Endothelial cell of umbilical vein (primary cell): Measurements from ENCODE around the gene GC. TPM values are rescaled to one million over a fixed set of nuclear protein-coding genes. Genes with fewer than 3 reads are reported as not detected.
"Not testable (repeated sequence)": the region's sequence is repeated elsewhere in the genome, so short reads cannot be mapped to it uniquely, and the experiment has no call there.

Experiments used
- BruUV-seq: library from RNA; stranded (reverse); fragments of 400-500 nt; replicated peaks from 2 replicates; lab custom pipeline; 2021; lab: Mats Ljungman, UMichigan
- CTCF ChIA-PET: fragments of 300-600, 350-600 bp; sonication (Branson Sonifier 250); formaldehyde crosslinking; loops from one replicate; lab custom pipeline; 2021; ENCODE audit warnings: antibody characterized with exemption, inconsistent platforms; lab: Charles Lee
- POLR2A ChIA-PET: fragments of 300-600, 350-600 bp; sonication (Branson Sonifier 250); formaldehyde crosslinking; loops from one replicate; lab custom pipeline; 2021; ENCODE audit warnings: antibody characterized with exemption, inconsistent platforms; lab: Charles Lee
- DNase-seq: peaks from one replicate; pipeline ENCODE4 v3.0.0-alpha.2; 2011; ENCODE audit warnings: low read depth, low spot score
- FAIRE-seq: peaks from 2 replicates; lab custom pipeline; 2011; peaks lifted over from hg19 to GRCh38; lab: Jason Lieb, UNC
- H2AFZ ChIP-seq: 2 replicates; pipeline ENCODE4 v1.6.0; 2012; ENCODE audit warnings: low read depth, low read length, control low read depth, inconsistent platforms
- H3K27ac ChIP-seq: 2 replicates; pipeline ENCODE4 v1.5.1; 2011; ENCODE audit warnings: low read depth, mild to moderate bottlenecking, control low read depth, low read length, moderate library complexity; ENCODE audit not compliant: insufficient read depth
- H3K27me3 ChIP-seq, 2 experiments: 2 replicates each; pipeline versions ENCODE4 v1.6.0 to v1.6.1; 2011; ENCODE audit warnings: low read length in 2 of 2, mixed read lengths in 1 of 2; ENCODE audit not compliant: control insufficient read depth in 2 of 2, insufficient read depth in 2 of 2
- H3K36me3 ChIP-seq, 2 experiments: 2 replicates in 1 of 2; 3 replicates in 1 of 2; pipeline ENCODE4 v1.5.1; 2011; ENCODE audit warnings: low read length in 2 of 2, mild to moderate bottlenecking in 1 of 2, moderate library complexity in 1 of 2; ENCODE audit not compliant: control insufficient read depth in 2 of 2, insufficient read depth in 2 of 2; ENCODE audit errors: extremely low read depth in 1 of 2
- H3K4me1 ChIP-seq: 3 replicates; pipeline ENCODE4 v1.5.1; 2011; ENCODE audit warnings: mild to moderate bottlenecking, low read length; ENCODE audit not compliant: control insufficient read depth, insufficient read depth; ENCODE audit errors: extremely low read depth
- H3K4me2 ChIP-seq: 2 replicates; pipeline ENCODE4 v1.6.1; 2011; ENCODE audit warnings: low read length, control low read depth, mixed read lengths; ENCODE audit not compliant: insufficient read depth
- H3K4me3 ChIP-seq, 3 experiments: fragments of 200-600 bp in 1 of 3; sonication (generic), shearing (Covaris generic) in 1 of 3; replicated peaks in 1 of 3; 2 replicates each; pipeline ENCODE4 v1.5.1; 2011 to 2016; ENCODE audit warnings: control low read depth in 3 of 3, low read length in 3 of 3, mild to moderate bottlenecking in 2 of 3, inconsistent platforms in 1 of 3, low read depth in 1 of 3, moderate library complexity in 1 of 3; ENCODE audit not compliant: insufficient read depth in 1 of 3
- H3K79me2 ChIP-seq: 2 replicates; pipeline ENCODE4 v1.6.0; 2012; ENCODE audit warnings: low read length, inconsistent platforms; ENCODE audit not compliant: control insufficient read depth, insufficient read depth
- H3K9ac ChIP-seq: replicated peaks from 2 replicates; pipeline ENCODE3; 2011; ENCODE audit warnings: low read length, control low read depth; ENCODE audit not compliant: insufficient read depth; ENCODE audit errors: extremely low read depth
- H3K9me1 ChIP-seq: replicated peaks from 3 replicates; pipeline ENCODE4 v1.6.0; 2011; ENCODE audit warnings: mild to moderate bottlenecking, low read length; ENCODE audit not compliant: control insufficient read depth, insufficient read depth; ENCODE audit errors: extremely low read depth
- H3K9me3 ChIP-seq: replicated peaks from 2 replicates; pipeline ENCODE4 v1.5.1; 2012; ENCODE audit warnings: low read length, inconsistent platforms; ENCODE audit not compliant: control insufficient read depth, insufficient read depth
- H4K20me1 ChIP-seq: replicated peaks from 2 replicates; pipeline ENCODE3; 2011; ENCODE audit warnings: mild to moderate bottlenecking, low read length; ENCODE audit not compliant: control insufficient read depth, insufficient read depth; ENCODE audit errors: extremely low read depth
- CTCF ChIP-seq, 2 donors: IDR thresholded peaks; 1 replicate in 1 of 2; 2 replicates in 1 of 2; pipeline ENCODE4 v1.5.1; 2011; ENCODE audit warnings: low read length in 2 of 2, mild to moderate bottlenecking in 2 of 2, moderate library complexity in 2 of 2, control low read depth in 1 of 2, inconsistent platforms in 1 of 2, low read depth in 1 of 2; ENCODE audit not compliant: insufficient read depth in 1 of 2; ENCODE audit errors: extremely low read depth in 1 of 2
- EZH2 ChIP-seq: IDR thresholded peaks from 2 replicates; pipeline ENCODE4 v1.6.1; 2012; ENCODE audit warnings: borderline replicate concordance, low read depth, mild to moderate bottlenecking, moderate library complexity, low read length, inconsistent platforms; ENCODE audit not compliant: severe bottlenecking
- FOS ChIP-seq: IDR thresholded peaks from 2 replicates; pipeline ENCODE4 v1.6.1; 2011; ENCODE audit warnings: mild to moderate bottlenecking, low read length, moderate library complexity, borderline replicate concordance; ENCODE audit not compliant: insufficient read depth
- GATA2 ChIP-seq: IDR thresholded peaks from 2 replicates; pipeline ENCODE4 v1.7.0; 2011; ENCODE audit warnings: low read depth, mild to moderate bottlenecking, moderate library complexity, mixed read lengths, low read length; ENCODE audit not compliant: insufficient read length, insufficient read depth
- JUN ChIP-seq: IDR thresholded peaks from 2 replicates; pipeline ENCODE4 v1.6.1; 2011; ENCODE audit warnings: borderline replicate concordance, low read depth; ENCODE audit not compliant: insufficient read length, insufficient read depth
- MAX ChIP-seq: IDR thresholded peaks from 2 replicates; pipeline ENCODE4 v1.6.1; 2011; ENCODE audit not compliant: insufficient read depth, insufficient read length
- MYC ChIP-seq: IDR thresholded peaks from one replicate; pipeline ENCODE4 v1.6.1; 2011; ENCODE audit warnings: mild to moderate bottlenecking, low read depth, low read length
- POLR2A ChIP-seq: IDR thresholded peaks from 2 replicates; pipeline ENCODE4 v1.6.1; 2012; ENCODE audit warnings: low read depth, mild to moderate bottlenecking, control low read depth, low read length
- POLR2AphosphoS5 ChIP-seq: IDR thresholded peaks from 2 replicates; pipeline ENCODE4 v1.6.1; 2012; ENCODE audit warnings: low read depth, mild to moderate bottlenecking, control low read depth, low read length, moderate library complexity; ENCODE audit not compliant: insufficient read depth
- dilution Hi-C: fragments of 300-500 bp; cut with MboI; formaldehyde crosslinking; loops from one replicate; pipeline ENCODE4 v1.15.0; 2019; ENCODE audit warnings: low sequenced_read_pairs; ENCODE audit not compliant: extremely low pct_ligation_motif_present
- intact Hi-C: fragments of 100-400 bp; cut with micrococcal nuclease; formaldehyde crosslinking; loops from one replicate; pipeline ENCODE4 v1.10.0; 2022
- polyA plus RNA-seq, 4 experiments: library from polyadenylated mRNA; depleted of rRNA in 3 of 4; stranded (reverse) in 3 of 4; unstranded in 1 of 4; fragments of >200 nt; gene quantifications; 2 replicates each; pipeline versions ENCODE4 v1.2.1 to v1.2.3, GENCODE V29; 2011 to 2012; ENCODE audit warnings: missing spikeins in 1 of 4
- total RNA-seq: library from RNA; stranded (reverse); gene quantifications from 2 replicates; pipeline ENCODE4 v1.2.3, GENCODE V29; 2021

GC gene
- total and polyA plus RNA-seq, 2 donors (not counting 3 experiments of a cell fraction or from before 2014, with no cell fraction given) = not detected

DNA sequence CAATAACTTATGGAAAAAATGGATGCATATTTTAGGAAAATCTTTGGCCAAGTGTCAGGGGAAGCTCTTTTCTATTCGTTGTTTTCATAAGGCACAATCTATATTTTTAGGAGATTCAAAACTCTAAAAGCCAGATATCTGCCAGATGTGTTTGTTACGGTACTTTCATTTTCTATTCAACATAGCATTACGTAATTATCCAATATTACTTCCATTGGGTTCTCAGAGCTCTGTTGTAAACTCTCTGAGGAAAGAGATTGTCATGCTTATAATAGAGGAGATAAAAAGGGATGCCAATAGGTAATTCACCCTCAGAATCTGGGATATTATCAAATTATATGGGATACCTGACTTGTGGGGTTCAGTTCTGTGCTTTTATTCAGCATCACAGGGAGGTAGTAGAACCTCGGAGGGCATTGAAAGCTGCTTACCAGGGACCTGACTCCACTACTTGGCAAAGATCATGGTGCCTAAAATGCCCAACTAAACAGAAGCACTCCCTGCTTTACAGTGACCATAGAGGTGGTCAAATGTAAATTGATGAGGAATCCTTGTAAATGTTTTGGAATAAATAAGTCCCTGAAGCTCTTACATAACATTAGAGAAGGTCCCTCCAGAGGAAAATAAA lies 32.9 kb upstream of the GC start:
- Histone ChIP-seq H4K20me1 (no peaks in the 10 kb centered on the region), H3K9me3 (peaks cover 3% of the 10 kb centered on the region), H3K9ac (no peak overlapping the region), H2AFZ (no peak overlapping the region), H3K4me3 (no peak overlapping the region), H3K4me2 (no peak overlapping the region), H3K9me1 (no peaks in the 10 kb centered on the region), H3K36me3 (no peaks in the 10 kb centered on the region), H3K27ac (no peak overlapping the region), H3K27me3 (no peaks in the 10 kb centered on the region), H3K79me2 (no peaks in the 10 kb centered on the region), H3K4me1 (no peaks in the 10 kb centered on the region)
- no TSS peak for BruUV-seq
- FAIRE-seq (no peak), DNase-seq (no peak)
- intact Hi-C loops (no loop called here), dilution Hi-C loops (no loop called here)
- POLR2A ChIA-PET = no interaction called here
- TF ChIP-seq POLR2AphosphoS5 = no peak
- no peak for TF ChIP-seq MYC
- CTCF ChIA-PET = interaction anchor here (0.9 kb wide), 1 partner anchor 12 kb away, joined by 3 read pairs; no protein-coding TSS in a partner anchor

- Histone ChIP-seq H3K4me2 (no peak overlapping the region), H3K79me2 (no peaks in the 10 kb centered on the region), H3K9ac (no peak overlapping the region), H3K4me3 (no peak overlapping the region), H3K27me3 (no peaks in the 10 kb centered on the region), H3K9me3 (peaks cover 3% of the 10 kb centered on the region), H4K20me1 (no peaks in the 10 kb centered on the region), H2AFZ (no peak overlapping the region), H3K36me3 (no peaks in the 10 kb centered on the region), H3K4me1 (no peaks in the 10 kb centered on the region), H3K27ac (no peak overlapping the region), H3K9me1 (no peaks in the 10 kb centered on the region)
- FAIRE-seq (no peak), DNase-seq (no peak)
- CTCF ChIA-PET = no interaction called here
- intact Hi-C loops (no loop called here), dilution Hi-C loops (no loop called here)
- BruUV-seq = no TSS peak
- POLR2A ChIA-PET = no interaction called here
- no peak for TF ChIP-seq POLR2AphosphoS5
- no peak for TF ChIP-seq GATA2
- TF ChIP-seq MYC = no peak
- TF ChIP-seq JUN = no peak
- no peak for TF ChIP-seq POLR2A
- TF ChIP-seq FOS = no peak
- TF ChIP-seq EZH2 = no peak
- no peak for TF ChIP-seq MAX
- TF ChIP-seq CTCF (IDR thresholded peaks at IDR 0.05; ENCODE audit: extremely low read depth in 1 of 2, insufficient read depth in 1 of 2, low read depth in 1 of 2, low read length in 2 of 2) = no peak
Observed at GRCh38 chr4:71814433-71814832, 30.6 kb upstream of the GC start.

GRCh38 chr4:71809805-71810204 lies 25.9 kb upstream of the GC start:
- H3K27me3 ChIP-seq, H3K4me1 ChIP-seq, H3K9me1 ChIP-seq, dilution Hi-C loops, H3K4me3 ChIP-seq, H3K4me2 ChIP-seq, H4K20me1 ChIP-seq, DNase-seq, POLR2A ChIA-PET, H2AFZ ChIP-seq, H3K27ac ChIP-seq, intact Hi-C loops, FAIRE-seq, H3K9me3 ChIP-seq, CTCF ChIA-PET, BruUV-seq, H3K36me3 ChIP-seq, H3K9ac ChIP-seq, H3K79me2 ChIP-seq: not testable (repeated sequence)
